Measurements from ENCODE around the gene MARK3. TPM values are rescaled to one million over a fixed set of nuclear protein-coding genes. Genes with fewer than 3 reads are reported as not detected.

The MARK3 gene
- total and polyA plus RNA-seq, 2 of the 13 experiments (the other 11 are each of a cell fraction or from before 2014, with no cell fraction given): 47.7 to 56.6 TPM

DNA sequence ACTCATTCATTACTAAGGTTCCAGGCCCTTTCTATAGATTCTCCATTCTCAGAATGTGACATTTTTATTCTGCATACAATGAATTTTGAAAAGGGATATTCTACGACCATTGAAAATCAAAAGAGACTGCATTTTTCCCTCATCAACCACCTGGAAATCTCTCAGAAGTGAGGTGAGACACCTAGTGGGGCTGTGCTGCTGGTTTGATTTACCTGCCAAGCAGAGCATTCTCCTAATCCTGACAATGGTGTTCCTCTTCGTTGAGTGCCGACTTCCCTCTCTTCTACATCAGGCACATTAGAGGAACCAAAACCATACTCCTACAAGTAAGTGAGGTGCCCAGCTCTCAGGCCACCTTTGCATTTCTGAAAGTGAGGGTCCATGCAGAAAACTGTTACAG is 122.5 kb downstream of the MARK3 start (continued):
- TF ChIP-seq, protein P1, sequence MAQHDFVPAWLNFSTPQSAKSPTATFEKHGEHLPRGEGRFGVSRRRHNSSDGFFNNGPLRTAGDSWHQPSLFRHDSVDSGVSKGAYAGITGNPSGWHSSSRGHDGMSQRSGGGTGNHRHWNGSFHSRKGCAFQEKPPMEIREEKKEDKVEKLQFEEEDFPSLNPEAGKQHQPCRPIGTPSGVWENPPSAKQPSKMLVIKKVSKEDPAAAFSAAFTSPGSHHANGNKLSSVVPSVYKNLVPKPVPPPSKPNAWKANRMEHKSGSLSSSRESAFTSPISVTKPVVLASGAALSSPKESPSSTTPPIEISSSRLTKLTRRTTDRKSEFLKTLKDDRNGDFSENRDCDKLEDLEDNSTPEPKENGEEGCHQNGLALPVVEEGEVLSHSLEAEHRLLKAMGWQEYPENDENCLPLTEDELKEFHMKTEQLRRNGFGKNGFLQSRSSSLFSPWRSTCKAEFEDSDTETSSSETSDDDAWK (CRISPR knock-in tag; IDR thresholded peaks at IDR 0.05): no peak
- TF ChIP-seq ZNF101 (CRISPR knock-in tag; IDR thresholded peaks at IDR 0.05; ENCODE audit: borderline replicate concordance, low read depth): no peak

DNA sequence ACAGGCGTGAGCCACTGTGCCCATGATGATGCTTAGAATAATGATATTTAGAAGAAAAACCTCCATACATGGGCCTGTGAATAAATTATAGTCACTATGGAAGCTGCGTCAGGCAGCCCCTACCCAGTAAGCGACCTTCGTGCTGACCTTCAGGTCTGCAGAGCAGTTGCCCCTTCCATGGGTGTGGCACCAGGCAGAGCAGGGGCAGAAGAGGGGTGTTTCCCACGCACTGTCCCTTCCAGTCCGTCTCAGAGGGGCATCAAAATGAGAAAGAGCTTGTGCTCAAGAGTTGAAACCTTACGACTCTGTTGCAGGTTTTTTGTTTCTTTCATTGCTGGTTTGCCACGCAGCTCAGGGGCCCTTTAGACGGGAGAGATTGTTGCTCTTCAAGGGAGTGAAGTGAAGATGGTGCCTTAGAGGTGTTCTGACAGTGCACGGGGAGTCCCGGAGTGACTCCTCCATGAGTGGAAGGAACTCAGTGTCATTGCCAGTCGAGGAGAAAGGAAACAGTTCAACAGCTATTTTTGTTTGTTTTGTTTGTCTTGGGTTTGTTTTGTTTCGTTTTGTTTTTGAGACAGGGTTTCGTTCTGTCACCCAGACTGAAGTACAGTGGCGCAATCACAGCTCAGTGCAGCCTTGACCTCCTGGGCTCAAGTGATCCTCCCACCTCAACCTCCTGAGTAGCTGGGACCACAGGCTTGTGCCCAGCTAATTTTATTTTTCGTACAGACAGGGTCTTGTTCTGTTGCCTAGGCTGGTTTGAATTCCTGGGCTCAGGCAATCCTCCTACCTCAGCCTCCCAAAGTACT is 123.5 kb downstream of the MARK3 start:
- POLR2A ChIA-PET: interaction anchor here (0.6 to 1.9 kb wide), 2 partner anchors 19 to 183 kb away, joined by 3 to 15 read pairs; partner anchors contain the start of gene TRMT61A
- H3K4me1 ChIP-seq (ENCODE audit: insufficient read depth, low read length): peaks cover 25% of the 10 kb centered on the region
- peaks cover 11 to 22% of the 10 kb centered on the region in 2 experiments; a peak in 4 of 5 replicates for H3K36me3 ChIP-seq (replicated peaks in 1 of 2; ENCODE audit: control insufficient read depth in 1 of 2, insufficient read depth in 2 of 2, low read length in 2 of 2)
- H4K20me1 ChIP-seq (ENCODE audit: insufficient read depth, low read length): no peaks in the 10 kb centered on the region
- H3K27me3 ChIP-seq (ENCODE audit: control insufficient read depth in 1 of 2, insufficient read depth in 2 of 2, low read length in 2 of 2): no peaks in the 10 kb centered on the region
- no peak overlapping the region for H3K9ac ChIP-seq (ENCODE audit: insufficient read depth, low read depth, low read length)
- in situ Hi-C loops (cut with HindIII; ENCODE audit: extremely low pct_ligation_motif_present, low pct_unique_long_range_greater_than_20kb) (no loop called here), intact Hi-C loops (cut with micrococcal nuclease; ENCODE audit: unreplicated experiment) (no loop called here)
- no TSS peak for BruUV-seq (replicated peaks)
- H3K4me2 ChIP-seq (ENCODE audit: low read depth, low read length): peak overlapping the region; percentile 38; the same call in 1 of the 2 replicates
- CTCF ChIA-PET (ENCODE audit: low intra/inter-chr PET ratio, low total read pairs): no interaction called here
- H3K9me3 ChIP-seq (ENCODE audit: low read length): no peaks in the 10 kb centered on the region
- FAIRE-seq (peak; percentile 68), DNase-seq (ENCODE audit: low spot score) (no peak), ATAC-seq (0 out of 3 replicates have a peak, but pooled peaks have one; percentile 12)
- H3K79me2 ChIP-seq (ENCODE audit: insufficient read depth, low read length): no peaks in the 10 kb centered on the region
- WGBS (ENCODE audit: low lambda C conversion rate): 66% methylated on average over 16 of the region's 16 CpGs
- H2AFZ ChIP-seq (ENCODE audit: low read length): no peak overlapping the region
- H3K4me3 ChIP-seq (replicated peaks in 1 of 3; ENCODE audit: insufficient read depth in 1 of 3, low read depth in 2 of 3, low read length in 3 of 3): no peak overlapping the region
- H3K27ac ChIP-seq (ENCODE audit: extremely low read length, insufficient read depth, low read length): peak overlapping the region; percentile 22
- TF ChIP-seq PAF1 (CRISPR knock-in tag; IDR thresholded peaks at IDR 0.05): no peak
- TF ChIP-seq, protein P2, sequence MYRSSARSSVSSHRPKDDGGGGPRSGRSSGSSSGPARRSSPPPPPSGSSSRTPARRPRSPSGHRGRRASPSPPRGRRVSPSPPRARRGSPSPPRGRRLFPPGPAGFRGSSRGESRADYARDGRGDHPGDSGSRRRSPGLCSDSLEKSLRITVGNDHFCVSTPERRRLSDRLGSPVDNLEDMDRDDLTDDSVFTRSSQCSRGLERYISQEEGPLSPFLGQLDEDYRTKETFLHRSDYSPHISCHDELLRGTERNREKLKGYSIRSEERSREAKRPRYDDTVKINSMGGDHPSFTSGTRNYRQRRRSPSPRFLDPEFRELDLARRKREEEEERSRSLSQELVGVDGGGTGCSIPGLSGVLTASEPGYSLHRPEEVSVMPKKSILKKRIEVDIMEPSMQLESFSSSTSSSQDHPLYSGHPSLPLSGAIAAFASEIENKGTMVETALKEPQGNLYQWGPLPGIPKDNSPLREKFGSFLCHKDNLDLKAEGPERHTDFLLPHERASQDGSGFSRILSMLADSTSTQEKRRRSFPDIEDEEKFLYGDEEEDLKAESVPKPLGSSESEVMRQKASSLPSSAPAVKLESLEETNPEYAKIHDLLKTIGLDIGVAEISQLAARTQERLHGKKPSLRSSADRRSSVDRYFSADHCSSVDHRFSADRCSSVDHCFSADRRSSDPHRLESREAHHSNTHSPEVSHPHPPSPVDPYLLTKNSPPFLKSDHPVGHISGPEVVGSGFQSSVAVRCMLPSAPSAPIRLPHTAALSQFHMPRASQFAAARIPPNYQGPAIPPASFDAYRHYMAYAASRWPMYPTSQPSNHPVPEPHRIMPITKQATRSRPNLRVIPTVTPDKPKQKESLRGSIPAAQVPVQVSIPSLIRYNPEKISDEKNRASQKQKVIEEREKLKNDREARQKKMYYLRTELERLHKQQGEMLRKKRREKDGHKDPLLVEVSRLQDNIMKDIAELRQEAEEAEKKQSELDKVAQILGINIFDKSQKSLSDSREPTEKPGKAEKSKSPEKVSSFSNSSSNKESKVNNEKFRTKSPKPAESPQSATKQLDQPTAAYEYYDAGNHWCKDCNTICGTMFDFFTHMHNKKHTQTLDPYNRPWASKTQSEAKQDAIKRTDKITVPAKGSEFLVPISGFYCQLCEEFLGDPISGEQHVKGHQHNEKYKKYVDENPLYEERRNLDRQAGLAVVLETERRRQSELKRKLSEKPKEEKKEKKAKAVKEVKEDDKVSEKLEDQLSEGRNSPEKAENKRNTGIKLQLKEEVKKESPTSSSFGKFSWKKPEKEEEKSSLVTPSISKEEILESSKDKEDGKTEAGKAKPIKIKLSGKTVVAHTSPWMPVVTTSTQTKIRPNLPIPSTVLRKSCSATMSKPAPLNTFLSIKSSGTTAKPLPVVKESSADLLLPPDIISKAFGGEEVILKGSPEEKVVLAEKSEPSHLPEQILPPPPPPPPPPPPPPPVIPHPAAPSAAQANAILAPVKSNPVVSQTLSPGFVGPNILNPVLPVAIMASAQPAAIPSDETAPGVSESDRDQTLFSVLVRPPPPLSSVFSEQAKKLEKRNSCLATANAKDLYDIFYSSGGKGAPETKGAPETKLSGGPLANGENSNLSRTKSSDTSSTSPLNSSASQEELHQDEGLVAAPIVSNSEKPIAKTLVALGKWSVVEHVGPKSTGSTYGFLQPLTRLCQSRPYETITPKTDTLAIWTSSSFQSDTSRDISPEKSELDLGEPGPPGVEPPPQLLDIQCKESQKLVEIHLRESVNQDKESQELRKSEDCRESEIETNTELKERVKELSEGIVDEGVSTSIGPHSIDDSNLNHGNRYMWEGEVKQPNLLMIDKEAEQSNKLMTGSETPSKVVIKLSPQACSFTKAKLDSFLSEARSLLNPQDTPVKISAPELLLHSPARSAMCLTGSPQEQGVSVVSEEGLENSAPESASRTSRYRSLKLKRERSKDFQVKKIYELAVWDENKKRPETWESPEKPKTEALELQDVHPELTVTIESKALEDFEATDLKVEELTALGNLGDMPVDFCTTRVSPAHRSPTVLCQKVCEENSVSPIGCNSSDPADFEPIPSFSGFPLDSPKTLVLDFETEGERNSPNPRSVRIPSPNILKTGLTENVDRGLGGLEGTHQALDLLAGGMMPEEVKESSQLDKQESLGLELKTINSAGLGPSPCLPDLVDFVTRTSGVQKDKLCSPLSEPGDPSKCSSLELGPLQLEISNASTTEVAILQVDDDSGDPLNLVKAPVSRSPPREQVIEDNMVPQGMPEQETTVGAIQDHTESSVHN (CRISPR knock-in tag; IDR thresholded peaks at IDR 0.05): no peak
- peak; percentile 69 for TF ChIP-seq NR2F6 (IDR thresholded peaks at IDR 0.05)
- peak; percentile 78 for TF ChIP-seq NR2F6 (CRISPR knock-in tag; IDR thresholded peaks at IDR 0.05)
- no peak for TF ChIP-seq THYN1 (CRISPR knock-in tag; IDR thresholded peaks at IDR 0.05; ENCODE audit: borderline replicate concordance, low read depth)
- TF ChIP-seq, protein P3, sequence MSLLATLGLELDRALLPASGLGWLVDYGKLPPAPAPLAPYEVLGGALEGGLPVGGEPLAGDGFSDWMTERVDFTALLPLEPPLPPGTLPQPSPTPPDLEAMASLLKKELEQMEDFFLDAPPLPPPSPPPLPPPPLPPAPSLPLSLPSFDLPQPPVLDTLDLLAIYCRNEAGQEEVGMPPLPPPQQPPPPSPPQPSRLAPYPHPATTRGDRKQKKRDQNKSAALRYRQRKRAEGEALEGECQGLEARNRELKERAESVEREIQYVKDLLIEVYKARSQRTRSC (CRISPR knock-in tag; IDR thresholded peaks at IDR 0.05; ENCODE audit: low read depth): no peak
